Adipocyte (in vitro differentiated cells): ENCODE results near the gene THEM4.
A peak's percentile ranks its signal among the peaks of the same experiment; 100 is the strongest.

Experiments
- DNase-seq: peaks from one replicate; pipeline ENCODE4 v3.0.0-alpha.2; 2015; ENCODE audit warnings: low read depth
- H3K27me3 ChIP-seq: replicated peaks from 2 replicates; pipeline ENCODE4 v1.7.0; 2013; ENCODE audit warnings: mild to moderate bottlenecking, low read length, moderate library complexity; ENCODE audit not compliant: control insufficient read depth, insufficient read depth
- H3K36me3 ChIP-seq: 2 replicates; pipeline ENCODE4 v1.7.0; 2013; ENCODE audit warnings: low read length, mild to moderate bottlenecking, moderate library complexity; ENCODE audit not compliant: control insufficient read depth, insufficient read depth, severe bottlenecking
- H3K4me1 ChIP-seq: 2 replicates; pipeline ENCODE4 v1.7.0; 2013; ENCODE audit warnings: mild to moderate bottlenecking, low read length, moderate library complexity; ENCODE audit not compliant: control insufficient read depth, insufficient read depth
- H3K4me3 ChIP-seq: 2 replicates; pipeline ENCODE4 v1.7.0; 2013; ENCODE audit warnings: mild to moderate bottlenecking, low read length, moderate library complexity
- H3K9ac ChIP-seq: 2 replicates; pipeline ENCODE4 v1.7.0; 2013; ENCODE audit warnings: mild to moderate bottlenecking, low read length, moderate library complexity
- H3K9me3 ChIP-seq: 2 replicates; pipeline ENCODE4 v1.7.0; 2013; ENCODE audit warnings: mild to moderate bottlenecking, low read length, moderate library complexity; ENCODE audit not compliant: control insufficient read depth

Gene THEM4

DNA sequence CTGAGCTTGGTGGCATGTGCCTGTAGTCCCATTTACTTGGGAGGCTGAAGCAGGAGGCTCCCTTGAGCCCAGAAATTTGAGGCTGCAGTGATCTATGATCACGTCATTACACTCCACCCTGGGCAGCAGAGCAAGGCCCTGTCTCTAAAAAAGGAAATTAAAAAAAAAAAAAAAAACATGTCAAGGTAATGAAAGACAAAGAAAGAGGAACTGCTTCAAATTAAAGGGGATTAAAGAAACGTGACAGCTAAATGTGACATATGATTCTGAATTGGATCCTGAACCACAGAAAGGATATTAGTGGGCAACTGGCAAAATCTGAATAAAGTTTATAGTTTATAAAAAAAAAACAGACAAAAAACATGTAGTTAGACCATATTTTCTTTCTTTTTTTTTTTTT, 65.9 kb downstream of the THEM4 start:
- Histone ChIP-seq H3K9me3 (no peaks in the 10 kb centered on the region), H3K4me1 (peaks cover 7% of the 10 kb centered on the region), H3K9ac (no peak overlapping the region), H3K27me3 (no peaks in the 10 kb centered on the region), H3K36me3 (no peaks in the 10 kb centered on the region), H3K4me3 (no peak overlapping the region)
- DNase-seq, result no peak

DNA sequence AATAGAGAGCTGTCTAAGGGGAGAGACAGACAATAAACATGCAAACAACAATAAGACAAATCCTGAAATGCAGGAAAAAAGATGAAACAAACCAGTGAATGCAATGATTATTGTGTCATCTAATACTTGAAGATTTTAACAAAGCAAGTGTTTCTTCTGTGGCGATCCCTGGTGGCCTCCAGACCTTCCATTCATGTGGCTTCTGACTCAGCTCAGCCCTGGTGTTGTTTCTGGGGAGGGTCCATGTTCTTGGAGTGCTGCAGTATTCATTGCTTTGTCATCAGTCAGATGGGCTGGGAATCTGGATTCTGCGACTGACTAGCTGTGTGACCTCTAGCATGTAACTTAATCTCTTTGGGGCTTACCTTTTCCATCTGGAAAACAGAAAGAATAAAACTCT, 68.2 kb downstream of the THEM4 start:
- Histone ChIP-seq H3K4me1 (no peaks in the 10 kb centered on the region), H3K4me3 (no peak overlapping the region), H3K9ac (no peak overlapping the region), H3K9me3 (no peaks in the 10 kb centered on the region), H3K36me3 (no peaks in the 10 kb centered on the region), H3K27me3 (peaks cover 9% of the 10 kb centered on the region)
- DNase-seq, result peak; percentile 25

DNA sequence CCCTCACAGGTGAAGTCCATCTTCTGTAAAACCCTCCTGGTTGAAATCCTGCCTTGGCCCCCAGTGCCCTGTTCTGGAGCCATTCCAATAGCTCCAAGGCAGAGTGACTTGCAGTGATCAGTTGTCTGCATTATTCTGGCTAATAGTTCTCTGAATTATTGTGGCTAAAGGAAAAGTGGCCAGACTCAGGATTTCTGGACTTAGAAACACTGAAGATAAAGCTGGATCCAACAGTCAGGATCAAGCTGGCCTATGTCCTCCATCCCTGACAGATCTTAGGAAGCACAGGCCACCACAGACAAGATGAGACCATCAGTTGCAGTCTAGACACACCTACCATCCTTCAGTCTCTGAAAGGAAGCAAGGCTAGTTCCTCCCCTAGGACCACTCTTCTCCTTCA, 68.9 kb downstream of the THEM4 start:
- H3K9ac ChIP-seq, result no peak overlapping the region
- H3K27me3 ChIP-seq, result peaks cover 9% of the 10 kb centered on the region
- H3K36me3 ChIP-seq, result no peaks in the 10 kb centered on the region
- no peak for DNase-seq
- no peaks in the 10 kb centered on the region for H3K4me1 ChIP-seq
- H3K4me3 ChIP-seq, result no peak overlapping the region
- no peaks in the 10 kb centered on the region for H3K9me3 ChIP-seq

DNA sequence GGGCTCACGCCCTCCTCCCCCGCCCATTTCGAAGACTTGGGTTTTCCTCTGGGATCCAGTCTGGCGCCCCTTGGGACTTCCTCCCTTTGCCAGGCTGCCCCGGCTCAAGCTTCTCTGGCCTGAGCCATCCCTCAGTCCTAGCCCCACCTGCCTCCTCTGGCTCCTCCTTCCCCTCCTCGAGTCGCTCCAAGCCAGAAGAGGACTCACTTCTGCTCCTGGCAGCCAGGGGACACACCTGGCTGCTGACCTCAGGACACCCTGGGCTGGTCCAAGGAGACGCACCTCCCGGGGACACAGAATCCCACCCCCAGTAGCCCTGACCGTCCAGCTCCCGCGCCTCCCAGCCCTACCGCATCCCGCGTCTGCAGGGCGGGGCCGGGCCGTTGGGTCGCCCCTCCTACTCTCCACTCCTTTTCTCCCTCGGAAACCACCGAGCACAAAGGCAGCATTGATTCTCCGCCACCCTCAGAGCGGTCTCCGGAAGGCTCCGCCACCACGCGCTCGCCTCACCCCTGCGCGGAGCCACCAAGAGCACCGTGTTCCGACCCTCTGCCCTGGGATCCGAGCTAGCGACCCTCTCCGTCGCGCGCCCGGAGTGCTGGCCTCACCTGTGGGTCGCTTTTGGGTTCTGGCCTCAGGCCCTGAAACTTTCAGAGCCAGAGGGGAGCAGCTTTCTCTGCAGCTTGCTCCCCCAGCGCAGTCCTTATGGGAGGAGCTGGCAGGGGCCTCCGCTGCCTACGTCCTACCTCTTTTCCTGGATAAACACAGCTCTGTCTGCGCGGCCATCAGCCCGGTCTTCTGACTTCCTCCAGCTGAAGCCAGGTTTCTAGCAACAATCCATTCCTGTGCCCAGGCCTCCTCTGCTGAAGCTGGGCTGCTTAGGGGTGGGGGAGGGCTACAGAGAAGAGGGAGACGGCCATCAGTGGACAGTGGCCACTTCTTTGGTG, 69.6 kb downstream of the THEM4 start, which contains the start of gene C2CD4D:
Gene C2CD4D (minus strand): TSS at position 364 of the 947 bp plus-strand sequence. CDS start 831 bp downstream, outside the sequence.
- Histone ChIP-seq H3K4me1 (no peaks in the 10 kb centered on the region), H3K36me3 (no peaks in the 10 kb centered on the region), H3K27me3 (peaks cover 9% of the 10 kb centered on the region), H3K9me3 (no peaks in the 10 kb centered on the region), H3K9ac (peak within 1 kb of the TSS; percentile 48), H3K4me3 (peak within 1 kb of the TSS; percentile 58)
- DNase-seq, result no peak

DNA sequence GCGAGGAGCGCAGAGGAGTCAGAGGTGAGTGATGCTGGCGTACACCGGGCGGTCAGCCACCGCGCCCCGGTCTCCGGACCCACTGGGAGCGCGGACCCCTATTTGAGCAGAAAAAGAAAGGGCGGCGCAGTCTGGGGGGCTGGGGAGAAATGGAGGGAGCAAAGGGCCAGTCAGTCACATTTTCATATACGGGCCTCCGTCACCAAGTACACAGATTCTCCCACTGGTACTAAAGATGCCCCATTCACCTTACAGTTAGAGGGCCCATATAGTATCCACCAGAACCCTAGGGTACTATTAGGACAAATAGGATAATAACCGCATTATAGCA, 70.3 kb downstream of the THEM4 start:
- peak overlapping the region; percentile 58 for H3K4me3 ChIP-seq
- peaks cover 13% of the 10 kb centered on the region for H3K27me3 ChIP-seq
- no peaks in the 10 kb centered on the region for H3K4me1 ChIP-seq
- H3K9me3 ChIP-seq, result no peaks in the 10 kb centered on the region
- H3K9ac ChIP-seq, result no peak overlapping the region
- no peaks in the 10 kb centered on the region for H3K36me3 ChIP-seq
- no peak for DNase-seq

DNA sequence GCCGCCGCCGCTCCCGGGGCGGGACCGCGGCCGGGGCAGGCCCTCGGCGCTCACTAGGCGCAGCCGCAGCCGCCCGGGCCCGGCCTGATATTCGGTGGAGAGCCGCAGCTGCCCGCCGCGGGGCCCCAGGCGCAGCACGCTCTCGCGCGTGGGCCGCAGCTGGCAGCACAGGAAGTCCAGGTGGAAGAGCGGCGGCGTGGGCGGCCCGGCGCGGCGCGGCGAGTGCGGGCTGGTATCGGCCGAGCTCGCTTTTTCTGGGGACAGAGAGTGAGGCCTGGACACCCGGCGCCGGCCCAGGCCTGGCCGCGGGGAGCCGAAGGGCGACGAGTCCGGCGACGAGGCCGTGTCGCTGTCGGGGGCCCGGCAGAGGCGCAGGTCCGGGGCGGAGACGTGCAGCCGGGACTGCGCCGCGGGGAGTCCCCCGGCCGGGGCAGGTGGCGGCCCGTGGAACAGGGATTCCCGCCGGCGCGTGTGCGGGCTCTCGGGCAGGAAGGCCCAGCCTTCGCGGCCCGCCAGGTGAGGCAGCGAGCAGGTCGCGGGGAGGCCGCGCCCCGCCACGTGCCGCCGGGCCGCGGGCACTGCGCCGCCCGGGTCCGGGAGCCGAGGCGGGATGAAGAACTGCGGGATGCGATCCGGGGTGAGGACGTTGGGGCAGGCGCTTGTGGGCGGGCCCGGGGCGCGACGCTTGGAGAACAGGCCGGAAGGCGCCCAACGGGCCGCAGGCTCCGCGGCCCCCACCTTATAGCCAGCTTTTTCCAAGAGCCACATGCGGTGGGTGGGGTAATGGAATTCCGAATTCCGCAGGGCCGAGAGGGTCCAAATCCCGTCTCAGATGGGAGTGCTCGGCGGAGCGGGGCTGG, 70.9 kb downstream of the THEM4 start:
- H3K9me3 ChIP-seq, result no peaks in the 10 kb centered on the region
- peak overlapping the region; percentile 58 for H3K4me3 ChIP-seq
- no peaks in the 10 kb centered on the region for H3K4me1 ChIP-seq
- H3K36me3 ChIP-seq, result no peaks in the 10 kb centered on the region
- H3K27me3 ChIP-seq, result peaks cover 17% of the 10 kb centered on the region
- peak; percentile 70 for DNase-seq
- H3K9ac ChIP-seq, result peak overlapping the region; percentile 48

DNA sequence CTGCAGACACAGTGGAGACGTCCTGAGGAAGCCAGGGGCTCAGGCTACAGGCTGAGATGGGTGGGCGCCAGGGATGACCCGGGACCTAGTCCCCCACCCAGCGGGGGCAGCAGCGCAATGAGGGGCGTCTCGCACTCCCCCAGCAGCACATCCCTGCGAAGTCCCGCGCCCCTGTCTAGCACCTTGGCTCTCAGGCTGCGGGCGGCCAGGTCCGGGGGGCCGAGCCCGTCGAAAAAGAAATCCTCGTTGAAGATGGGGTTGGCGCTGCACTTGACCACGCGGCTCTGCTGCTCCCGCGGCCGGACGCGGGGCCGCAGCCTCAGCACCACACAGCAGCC, 71.5 kb downstream of the THEM4 start:
- H3K36me3 ChIP-seq, result no peaks in the 10 kb centered on the region
- H3K9ac ChIP-seq, result no peak overlapping the region
- H3K4me1 ChIP-seq, result peaks cover 2% of the 10 kb centered on the region
- H3K27me3 ChIP-seq, result peaks cover 17% of the 10 kb centered on the region
- H3K4me3 ChIP-seq, result peak overlapping the region; percentile 58
- DNase-seq, result no peak
- H3K9me3 ChIP-seq, result no peaks in the 10 kb centered on the region

DNA sequence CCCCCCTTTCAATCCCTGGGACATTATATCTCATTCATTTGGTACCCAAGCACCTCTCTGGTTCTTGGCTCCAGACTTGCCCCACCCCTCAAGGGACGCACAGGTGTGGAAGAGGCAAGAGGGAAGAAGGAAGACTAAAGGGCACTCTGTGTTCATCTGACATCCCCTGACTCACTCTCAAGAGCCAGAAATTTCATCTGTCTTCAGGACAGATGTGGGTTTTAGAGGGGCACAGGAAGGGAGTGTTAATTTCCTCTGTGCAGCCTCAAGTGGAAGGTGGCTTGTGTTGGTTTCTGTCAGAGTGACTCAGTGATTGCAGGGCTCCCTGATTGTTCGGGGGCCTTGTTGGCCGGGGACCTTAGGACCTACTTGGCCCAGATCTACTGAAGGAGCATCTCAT, 72.1 kb downstream of the THEM4 start:
- peaks cover 17% of the 10 kb centered on the region for H3K27me3 ChIP-seq
- H3K9me3 ChIP-seq, result no peaks in the 10 kb centered on the region
- no peaks in the 10 kb centered on the region for H3K36me3 ChIP-seq
- peaks cover 8% of the 10 kb centered on the region for H3K4me1 ChIP-seq
- no peak overlapping the region for H3K9ac ChIP-seq
- H3K4me3 ChIP-seq, result no peak overlapping the region
- DNase-seq, result no peak

DNA sequence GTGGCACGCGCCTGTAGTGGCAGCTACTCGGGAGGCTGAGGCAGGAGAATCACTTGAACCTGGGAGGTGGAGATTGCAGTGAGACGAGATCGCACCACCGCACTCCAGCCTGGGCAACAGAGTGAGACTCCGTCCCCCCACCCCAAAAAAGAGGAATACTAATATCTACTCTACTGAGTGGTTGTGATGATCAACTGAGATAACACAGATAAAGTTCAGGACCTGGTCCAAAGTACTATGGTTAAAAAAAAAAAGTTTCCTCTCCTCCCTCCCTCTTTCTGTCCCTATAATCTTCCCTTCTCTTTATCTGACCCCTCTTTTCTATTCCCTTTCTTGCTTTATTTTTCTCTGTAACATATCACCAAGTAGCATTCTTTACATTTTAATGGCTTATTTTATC, 73.7 kb downstream of the THEM4 start:
- Histone ChIP-seq H3K4me3 (no peak overlapping the region), H3K27me3 (peaks cover 22% of the 10 kb centered on the region), H3K36me3 (no peaks in the 10 kb centered on the region)

DNA sequence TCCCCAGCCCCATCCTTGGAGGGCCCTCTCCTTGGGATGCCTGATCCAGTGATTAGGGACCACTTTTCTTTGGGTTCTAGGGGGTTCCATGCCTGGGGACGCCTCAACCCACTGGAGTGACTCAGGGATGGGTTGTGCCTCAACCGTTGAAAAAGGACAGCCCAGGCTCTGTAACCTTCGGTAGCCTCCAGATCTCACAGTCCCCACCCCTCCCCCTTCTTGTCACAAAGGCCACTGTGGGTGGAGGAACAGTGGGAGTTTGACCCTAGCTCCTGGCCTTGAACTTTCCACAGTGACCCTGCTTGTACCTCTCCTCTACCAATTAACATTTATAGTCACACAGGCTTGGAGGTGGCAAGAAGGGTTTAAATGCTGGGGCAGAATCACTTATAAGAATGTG, 75.1 kb downstream of the THEM4 start:
- Histone ChIP-seq H3K9ac (no peak overlapping the region), H3K4me1 (peaks cover 11% of the 10 kb centered on the region), H3K9me3 (no peaks in the 10 kb centered on the region), H3K36me3 (no peaks in the 10 kb centered on the region), H3K4me3 (no peak overlapping the region), H3K27me3 (peaks cover 26% of the 10 kb centered on the region)
- DNase-seq, result no peak

More for the DNA sequence above, 73.7 kb downstream of the THEM4 start:
- Histone ChIP-seq H3K4me1 (peaks cover 11% of the 10 kb centered on the region), H3K9ac (no peak overlapping the region), H3K9me3 (no peaks in the 10 kb centered on the region)
- DNase-seq, result no peak

DNA sequence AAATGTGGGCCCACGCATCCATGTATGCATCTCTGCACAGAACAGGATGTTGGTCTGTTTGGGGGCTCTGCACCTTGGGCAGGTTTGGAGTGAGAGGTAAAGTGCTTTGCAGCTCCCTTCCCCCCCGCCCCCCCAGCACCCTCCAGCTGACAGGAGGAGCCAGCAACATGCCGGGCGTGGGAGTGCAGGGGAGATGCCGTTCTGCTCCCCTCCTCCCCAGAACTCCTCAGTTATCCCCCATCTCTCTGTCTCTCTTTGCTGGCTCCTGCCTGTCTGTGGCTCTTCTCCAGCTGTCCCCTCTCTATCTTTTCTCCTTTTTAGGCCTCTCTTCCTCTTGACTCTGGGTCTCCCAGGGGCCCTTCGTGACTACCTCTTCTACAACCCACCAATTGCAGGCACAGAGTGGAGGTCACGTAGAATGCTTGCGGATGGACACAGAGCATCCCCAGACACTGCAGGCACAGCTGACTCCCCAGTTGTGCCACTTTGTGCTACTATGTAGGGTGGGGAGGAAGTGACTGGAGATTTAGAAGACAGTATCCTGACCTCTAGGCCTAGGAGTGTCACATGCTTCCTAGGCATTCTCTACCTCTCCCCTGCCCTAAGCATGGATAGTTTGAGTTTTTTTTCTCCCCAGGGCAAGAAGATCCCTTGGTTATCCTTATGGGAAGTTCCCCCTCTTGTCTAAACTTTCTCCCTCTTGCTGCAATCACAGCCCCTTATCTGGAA, 76.0 kb downstream of the THEM4 start:
- Histone ChIP-seq H3K27me3 (peaks cover 26% of the 10 kb centered on the region), H3K36me3 (no peaks in the 10 kb centered on the region), H3K9ac (no peak overlapping the region), H3K4me1 (peaks cover 11% of the 10 kb centered on the region), H3K4me3 (no peak overlapping the region), H3K9me3 (no peaks in the 10 kb centered on the region)
- no peak for DNase-seq
